GM13976 (cell line): ENCODE data around the gene DNAJB1.

Experiments used
- DNase-seq: peaks from one replicate; pipeline ENCODE4 v3.0.0; 2012; ENCODE audit warnings: low spot score
- in situ Hi-C: fragments of 300-500 bp; cut with MboI; formaldehyde crosslinking; loops from one replicate; pipeline ENCODE4 v1.12.0; 2022; ENCODE audit warnings: low sequenced_read_pairs, mixed read lengths, inconsistent platforms; ENCODE audit not compliant: unreplicated experiment
- TF ChIP-seq, protein P1 (sequence below): IDR thresholded peaks from 2 replicates; pipeline ENCODE4 v1.5.1; 2012; ENCODE audit warnings: borderline replicate concordance, mild to moderate bottlenecking; ENCODE audit not compliant: insufficient read depth; ENCODE audit errors: extremely low read depth, missing control alignments, control extremely low read depth

Gene DNAJB1

DNA sequence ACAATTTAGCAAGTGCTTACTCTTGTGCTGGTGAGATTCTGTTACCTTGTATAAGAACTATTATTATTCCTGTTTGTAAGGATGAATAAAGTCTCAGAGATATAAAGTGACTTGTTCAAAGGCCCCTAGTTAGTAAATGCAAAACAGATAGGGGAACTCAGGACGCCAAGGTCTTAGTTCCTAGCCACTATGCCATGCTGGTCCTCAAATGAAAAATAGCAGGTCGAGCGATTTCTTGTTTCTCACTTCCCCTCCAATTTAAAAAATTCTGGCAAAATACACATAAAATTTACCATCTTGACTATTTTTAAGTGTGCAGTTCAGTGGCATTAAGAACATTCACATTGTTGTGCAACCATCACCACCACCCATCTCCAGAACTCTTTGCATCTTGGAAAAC is 12.3 kb upstream of the DNAJB1 start:
- TF ChIP-seq, protein P1, sequence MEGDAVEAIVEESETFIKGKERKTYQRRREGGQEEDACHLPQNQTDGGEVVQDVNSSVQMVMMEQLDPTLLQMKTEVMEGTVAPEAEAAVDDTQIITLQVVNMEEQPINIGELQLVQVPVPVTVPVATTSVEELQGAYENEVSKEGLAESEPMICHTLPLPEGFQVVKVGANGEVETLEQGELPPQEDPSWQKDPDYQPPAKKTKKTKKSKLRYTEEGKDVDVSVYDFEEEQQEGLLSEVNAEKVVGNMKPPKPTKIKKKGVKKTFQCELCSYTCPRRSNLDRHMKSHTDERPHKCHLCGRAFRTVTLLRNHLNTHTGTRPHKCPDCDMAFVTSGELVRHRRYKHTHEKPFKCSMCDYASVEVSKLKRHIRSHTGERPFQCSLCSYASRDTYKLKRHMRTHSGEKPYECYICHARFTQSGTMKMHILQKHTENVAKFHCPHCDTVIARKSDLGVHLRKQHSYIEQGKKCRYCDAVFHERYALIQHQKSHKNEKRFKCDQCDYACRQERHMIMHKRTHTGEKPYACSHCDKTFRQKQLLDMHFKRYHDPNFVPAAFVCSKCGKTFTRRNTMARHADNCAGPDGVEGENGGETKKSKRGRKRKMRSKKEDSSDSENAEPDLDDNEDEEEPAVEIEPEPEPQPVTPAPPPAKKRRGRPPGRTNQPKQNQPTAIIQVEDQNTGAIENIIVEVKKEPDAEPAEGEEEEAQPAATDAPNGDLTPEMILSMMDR: no peak
- DNase-seq: no peak
- in situ Hi-C loops: no loop called here

DNA sequence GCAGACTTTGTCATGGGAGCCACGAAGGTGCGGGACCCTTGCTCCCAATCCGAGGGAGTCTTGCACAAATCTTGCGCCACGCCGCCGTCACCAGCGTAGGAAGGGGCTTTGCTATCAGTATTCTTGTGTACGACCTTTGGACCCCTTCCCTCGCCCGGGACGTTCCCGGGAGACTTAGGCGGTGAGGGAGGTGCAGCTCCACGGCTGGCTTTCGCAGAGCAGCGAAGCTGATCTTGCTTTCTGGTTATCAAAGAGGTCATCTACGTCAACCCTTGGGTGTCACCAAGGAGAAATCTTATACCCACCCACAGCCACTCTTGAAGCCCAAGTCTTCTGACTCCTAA is 11.8 kb upstream of the DNAJB1 start:
- TF ChIP-seq, protein P1: no peak
- no peak for DNase-seq
- in situ Hi-C loops: no loop called here

- peak; percentile 98 for DNase-seq
- in situ Hi-C loops: no loop called here
- TF ChIP-seq, protein P1: no peak
Measured at GRCh38 chr19:14529254-14530004, 11.2 kb upstream of the DNAJB1 start, which contains the start of gene TECR. Gene TECR (plus strand): TSS chr19:14529594. CDS start chr19:14529697, 103 bp downstream.

DNA sequence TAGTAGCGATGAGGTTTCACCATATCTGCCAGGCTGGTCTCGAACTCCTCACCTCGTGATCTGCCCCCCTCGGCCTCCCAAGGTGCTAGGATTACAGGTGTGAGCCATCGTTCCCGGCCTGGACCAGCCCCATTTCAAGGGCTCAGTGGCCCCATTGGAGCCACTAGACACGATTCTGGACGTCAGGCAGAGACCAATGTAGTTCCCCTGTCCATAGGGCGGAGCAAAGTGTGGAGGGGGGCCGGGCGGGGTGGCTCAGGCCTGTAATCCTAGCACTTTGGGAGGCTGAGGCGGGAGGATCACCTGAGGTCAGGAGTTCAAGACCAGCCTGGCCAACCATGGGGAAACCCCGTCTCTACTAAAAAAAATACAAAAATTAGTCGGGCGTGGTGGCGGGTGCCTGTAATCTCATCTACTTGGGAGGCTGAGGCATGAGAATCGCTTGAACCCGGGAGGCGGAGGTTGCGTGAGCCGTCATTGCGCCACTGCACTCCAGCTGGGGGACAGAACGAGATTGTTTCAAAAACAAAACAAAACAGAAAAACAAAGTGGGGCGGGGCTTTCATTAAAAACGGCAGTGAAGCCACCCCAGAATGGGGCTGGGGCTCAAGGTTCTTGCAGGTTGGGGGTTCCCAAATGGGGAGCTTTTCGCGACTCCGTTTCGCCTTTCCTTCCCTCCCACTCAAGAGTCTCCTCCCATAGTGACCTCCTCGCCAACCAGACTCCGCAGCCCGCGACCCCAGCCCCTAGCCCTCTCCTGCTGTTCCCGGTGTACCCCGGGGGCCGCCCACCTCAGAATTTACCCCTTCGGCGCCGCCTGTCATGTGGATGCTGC is 10.4 kb upstream of the DNAJB1 start:
- TF ChIP-seq, protein P1: no peak
- DNase-seq: no peak
- in situ Hi-C loops: no loop called here

DNA sequence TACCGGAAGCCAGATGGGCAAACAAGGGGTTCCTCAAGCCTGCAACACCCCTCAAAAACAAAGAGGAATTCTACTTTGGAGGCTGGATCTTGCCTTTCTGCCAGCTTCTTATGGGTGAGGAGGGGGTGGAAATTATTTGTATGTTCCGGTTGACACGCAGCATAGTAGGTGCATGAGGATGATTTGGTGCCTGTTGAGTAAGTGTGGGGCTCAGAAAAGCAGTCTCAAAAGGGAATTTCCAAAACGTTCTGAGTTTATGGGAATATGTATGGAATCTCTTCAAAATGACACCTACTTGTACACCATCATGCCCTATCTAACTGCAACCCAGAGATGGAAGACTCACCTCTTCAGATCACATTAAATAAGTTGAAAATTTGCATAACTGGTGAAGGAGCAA is 8.2 kb upstream of the DNAJB1 start:
- in situ Hi-C loops: no loop called here
- DNase-seq: no peak
- TF ChIP-seq, protein P1: no peak

GRCh38 chr19:14525729-14526128 is 7.5 kb upstream of the DNAJB1 start:
- in situ Hi-C loops: no loop called here
- DNase-seq: no peak
- TF ChIP-seq, protein P1: no peak
